ENCODE measurements around the gene ARSG. TPM values are rescaled to one million over a fixed set of nuclear protein-coding genes. Genes with fewer than 3 reads are reported as not detected.

The ARSG gene
- total RNA-seq, 2 donors from 2014 or later: 4.4 to 14.1 TPM

DNA sequence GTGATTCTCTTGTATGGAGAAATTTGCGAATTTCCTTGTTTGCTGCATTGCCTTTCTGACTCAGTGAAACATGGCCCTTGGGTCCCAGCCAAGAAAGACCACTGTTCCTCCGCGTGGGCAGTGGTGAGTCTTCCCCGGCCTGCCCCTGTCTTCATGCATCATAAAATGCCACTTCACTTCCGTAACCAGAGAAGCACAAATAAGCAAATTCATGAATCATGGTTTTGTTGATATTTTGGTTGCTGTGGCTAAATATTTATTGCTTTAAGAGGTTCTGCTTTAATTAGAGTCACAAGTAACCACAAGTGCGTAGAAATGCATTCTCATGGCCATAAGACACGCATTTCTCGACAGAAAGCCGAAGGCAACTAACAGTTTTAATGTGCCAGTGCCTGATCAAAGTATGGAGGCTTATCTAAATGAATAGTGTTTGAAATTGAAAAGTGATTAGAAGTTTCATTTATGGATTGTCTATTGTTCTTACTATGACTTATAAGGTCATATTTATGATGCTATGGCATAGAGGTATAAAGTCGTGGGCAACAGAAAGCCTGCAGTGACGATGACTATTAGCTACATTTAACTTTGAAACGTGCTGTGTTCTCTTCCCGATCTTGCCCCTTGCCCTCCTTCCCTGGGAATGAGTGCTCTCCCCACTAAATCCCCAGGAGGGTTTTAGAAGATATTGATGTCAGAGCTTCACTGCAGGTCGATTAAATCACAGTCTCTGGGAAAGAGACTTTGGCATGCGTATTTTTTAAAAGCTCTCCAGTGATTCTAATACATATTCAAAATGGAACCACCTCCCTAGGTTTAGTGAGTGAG, 90.0 kb downstream of the ARSG start:
- no peaks in the 10 kb centered on the region for H3K27me3 ChIP-seq (ENCODE audit: control insufficient read depth, insufficient read depth, low read length, poor library complexity, severe bottlenecking)
- Mint-ChIP-seq H3K27ac (no peak overlapping the region), H3K27me3 (ENCODE audit: insufficient read depth) (no peaks in the 10 kb centered on the region), H3K36me3 (ENCODE audit: low read depth) (no peaks in the 10 kb centered on the region), H3K9me3 (no peaks in the 10 kb centered on the region), H3K4me3 (no peak overlapping the region), H3K4me1 (peaks cover 15% of the 10 kb centered on the region)
- H3K27ac ChIP-seq (ENCODE audit: low read depth, low read length): no peak overlapping the region
- 94 to 95% methylated on average over 8 to 15 of the region's 15 CpGs for WGBS, 2 experiments (ENCODE audit: insufficient coverage in 1 of 2, insufficient read length in 1 of 2)
- H3K9ac ChIP-seq (ENCODE audit: extremely low read depth, low read length, poor library complexity, severe bottlenecking): no peak overlapping the region
- no peaks in the 10 kb centered on the region for H3K9me3 ChIP-seq (ENCODE audit: control insufficient read depth, low read length)
- DNase-seq: no peak
- TF ChIP-seq CTCF (conservative IDR thresholded peaks at IDR 0.05): no peak
- H3K4me1 ChIP-seq (ENCODE audit: control insufficient read depth, insufficient read depth, low read length): no peaks in the 10 kb centered on the region
- no peak overlapping the region for H3K4me3 ChIP-seq (ENCODE audit: low read length)
- H3K36me3 ChIP-seq (ENCODE audit: control insufficient read depth, insufficient read depth, low read length): no peaks in the 10 kb centered on the region

GRCh38 chr17:68382582-68383085, 91.3 kb downstream of the ARSG start:
- Histone ChIP-seq H3K36me3 (ENCODE audit: control insufficient read depth, insufficient read depth, low read length) (no peaks in the 10 kb centered on the region), H3K9me3 (ENCODE audit: control insufficient read depth, low read length) (no peaks in the 10 kb centered on the region), H3K27ac (ENCODE audit: low read depth, low read length) (no peak overlapping the region), H3K4me3 (ENCODE audit: low read length) (no peak overlapping the region), H3K27me3 (ENCODE audit: control insufficient read depth, insufficient read depth, low read length, poor library complexity, severe bottlenecking) (no peaks in the 10 kb centered on the region), H3K9ac (ENCODE audit: extremely low read depth, low read length, poor library complexity, severe bottlenecking) (no peak overlapping the region), H3K4me1 (ENCODE audit: control insufficient read depth, insufficient read depth, low read length) (no peaks in the 10 kb centered on the region)
- 92 to 100% methylated on average over 3 of the region's 3 CpGs for whole genome bisulfite sequencing, 2 experiments (ENCODE audit: insufficient coverage in 1 of 2, insufficient read length in 1 of 2)
- Mint-ChIP-seq H3K9me3 (no peaks in the 10 kb centered on the region), H3K4me3 (no peak overlapping the region), H3K27me3 (ENCODE audit: insufficient read depth) (no peaks in the 10 kb centered on the region), H3K27ac (no peak overlapping the region), H3K4me1 (peaks cover 13% of the 10 kb centered on the region), H3K36me3 (ENCODE audit: low read depth) (no peaks in the 10 kb centered on the region)
- peak; percentile 33 for DNase-seq
- no peak for TF ChIP-seq CTCF (conservative IDR thresholded peaks at IDR 0.05)

DNA sequence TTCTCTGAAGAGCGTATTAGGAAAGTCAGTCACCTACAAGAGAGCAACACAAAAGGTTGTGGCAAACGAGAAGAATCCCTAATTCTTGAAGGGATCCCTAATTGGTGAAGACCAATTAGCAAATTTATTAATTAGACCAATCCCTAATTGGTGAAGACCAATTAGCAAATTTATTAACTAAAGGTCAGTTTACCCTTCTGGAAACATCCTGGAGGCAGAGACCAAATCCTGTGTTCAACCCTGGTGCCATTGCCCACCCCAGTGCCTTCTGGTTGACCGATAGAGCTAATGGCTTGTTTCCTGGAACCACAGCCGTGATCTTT, 91.8 kb downstream of the ARSG start:
- no peak overlapping the region for H3K9ac ChIP-seq (ENCODE audit: extremely low read depth, low read length, poor library complexity, severe bottlenecking)
- no peak for TF ChIP-seq CTCF (conservative IDR thresholded peaks at IDR 0.05)
- Mint-ChIP-seq H3K36me3 (ENCODE audit: low read depth) (no peaks in the 10 kb centered on the region), H3K4me3 (no peak overlapping the region), H3K27me3 (ENCODE audit: insufficient read depth) (no peaks in the 10 kb centered on the region), H3K4me1 (peaks cover 9% of the 10 kb centered on the region), H3K27ac (no peak overlapping the region), H3K9me3 (no peaks in the 10 kb centered on the region)
- H3K4me1 ChIP-seq (ENCODE audit: control insufficient read depth, insufficient read depth, low read length): no peaks in the 10 kb centered on the region
- H3K9me3 ChIP-seq (ENCODE audit: control insufficient read depth, low read length): no peaks in the 10 kb centered on the region
- no peak for DNase-seq
- WGBS, 2 experiments (ENCODE audit: insufficient coverage in 1 of 2, insufficient read length in 1 of 2): 87 to 97% methylated on average over 3 to 4 of the region's 4 CpGs
- no peak overlapping the region for H3K27ac ChIP-seq (ENCODE audit: low read depth, low read length)
- no peak overlapping the region for H3K4me3 ChIP-seq (ENCODE audit: low read length)
- no peaks in the 10 kb centered on the region for H3K27me3 ChIP-seq (ENCODE audit: control insufficient read depth, insufficient read depth, low read length, poor library complexity, severe bottlenecking)
- H3K36me3 ChIP-seq (ENCODE audit: control insufficient read depth, insufficient read depth, low read length): no peaks in the 10 kb centered on the region

Measured in endodermal cell (in vitro differentiated cells).